ENCODE measurements around the gene AQP1.
A peak's percentile ranks its signal among the peaks of the same experiment; 100 is the strongest.

AQP1 gene

DNA sequence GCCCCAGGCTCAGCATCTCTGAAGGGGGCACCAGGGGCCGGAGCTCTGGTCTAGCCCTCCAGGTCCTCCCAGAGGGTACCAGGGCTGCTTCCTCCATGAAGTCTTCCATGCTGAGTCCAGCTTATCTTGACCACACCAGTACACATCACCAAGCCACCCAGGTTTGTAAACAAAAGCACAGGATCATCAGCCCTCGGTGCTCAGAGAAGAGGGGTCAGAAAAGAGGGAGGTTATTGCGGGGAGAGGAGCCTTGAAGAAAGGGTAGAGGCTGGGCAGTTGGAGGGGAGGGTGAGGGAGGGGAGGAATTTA is 23.9 kb downstream of the AQP1 start:
- Mint-ChIP-seq H3K27ac (no peak overlapping the region), H3K9me3 (no peaks in the 10 kb centered on the region), H3K4me1 (peaks cover 14% of the 10 kb centered on the region), H3K36me3 (ENCODE audit: low read depth) (no peaks in the 10 kb centered on the region), H3K27me3 (ENCODE audit: low read depth, poor library complexity) (peaks cover 15% of the 10 kb centered on the region), H3K4me3 (no peak overlapping the region)
- TF ChIP-seq, protein P1, sequence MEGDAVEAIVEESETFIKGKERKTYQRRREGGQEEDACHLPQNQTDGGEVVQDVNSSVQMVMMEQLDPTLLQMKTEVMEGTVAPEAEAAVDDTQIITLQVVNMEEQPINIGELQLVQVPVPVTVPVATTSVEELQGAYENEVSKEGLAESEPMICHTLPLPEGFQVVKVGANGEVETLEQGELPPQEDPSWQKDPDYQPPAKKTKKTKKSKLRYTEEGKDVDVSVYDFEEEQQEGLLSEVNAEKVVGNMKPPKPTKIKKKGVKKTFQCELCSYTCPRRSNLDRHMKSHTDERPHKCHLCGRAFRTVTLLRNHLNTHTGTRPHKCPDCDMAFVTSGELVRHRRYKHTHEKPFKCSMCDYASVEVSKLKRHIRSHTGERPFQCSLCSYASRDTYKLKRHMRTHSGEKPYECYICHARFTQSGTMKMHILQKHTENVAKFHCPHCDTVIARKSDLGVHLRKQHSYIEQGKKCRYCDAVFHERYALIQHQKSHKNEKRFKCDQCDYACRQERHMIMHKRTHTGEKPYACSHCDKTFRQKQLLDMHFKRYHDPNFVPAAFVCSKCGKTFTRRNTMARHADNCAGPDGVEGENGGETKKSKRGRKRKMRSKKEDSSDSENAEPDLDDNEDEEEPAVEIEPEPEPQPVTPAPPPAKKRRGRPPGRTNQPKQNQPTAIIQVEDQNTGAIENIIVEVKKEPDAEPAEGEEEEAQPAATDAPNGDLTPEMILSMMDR (IDR thresholded peaks at IDR 0.05): no peak
- DNase-seq: no peak

DNA sequence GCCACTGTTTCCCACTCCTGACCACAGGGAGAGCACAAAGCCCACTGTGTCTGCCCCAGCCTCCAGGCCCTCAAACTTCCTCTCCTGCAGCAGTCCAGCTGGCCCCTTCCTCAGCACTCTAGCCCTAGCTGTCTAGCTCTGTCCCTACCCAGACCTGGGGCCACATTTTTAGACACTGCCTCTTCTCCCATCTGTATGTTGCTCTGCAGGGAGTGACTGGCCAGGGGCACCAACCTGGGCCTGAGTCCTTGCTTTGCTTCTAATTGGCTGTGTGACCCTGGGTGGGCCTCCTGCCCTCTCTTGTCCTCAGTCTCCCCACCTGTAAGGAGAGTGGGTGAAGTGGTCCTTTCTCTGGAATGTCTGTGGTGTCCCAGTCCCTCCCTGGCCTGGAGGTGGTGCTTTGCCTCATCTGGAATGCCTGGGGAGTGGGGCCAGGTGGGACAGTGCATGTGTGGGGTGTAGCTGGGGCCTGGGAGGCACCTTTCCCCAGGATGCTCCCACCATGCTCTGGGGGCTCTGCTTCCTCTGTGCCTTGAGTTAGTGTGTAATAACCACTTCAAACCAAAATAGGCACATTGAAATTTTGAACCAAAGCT is 25.1 kb downstream of the AQP1 start:
- H3K36me3 Mint-ChIP-seq (ENCODE audit: low read depth): no peaks in the 10 kb centered on the region
- no peak for DNase-seq
- H3K4me3 Mint-ChIP-seq: no peak overlapping the region
- no peaks in the 10 kb centered on the region for H3K9me3 Mint-ChIP-seq
- peak overlapping the region; percentile 59 for H3K27ac Mint-ChIP-seq
- TF ChIP-seq, protein P1 (IDR thresholded peaks at IDR 0.05): no peak
- peaks cover 20% of the 10 kb centered on the region for H3K27me3 Mint-ChIP-seq (ENCODE audit: low read depth, poor library complexity)
- H3K4me1 Mint-ChIP-seq: peaks cover 14% of the 10 kb centered on the region

DNA sequence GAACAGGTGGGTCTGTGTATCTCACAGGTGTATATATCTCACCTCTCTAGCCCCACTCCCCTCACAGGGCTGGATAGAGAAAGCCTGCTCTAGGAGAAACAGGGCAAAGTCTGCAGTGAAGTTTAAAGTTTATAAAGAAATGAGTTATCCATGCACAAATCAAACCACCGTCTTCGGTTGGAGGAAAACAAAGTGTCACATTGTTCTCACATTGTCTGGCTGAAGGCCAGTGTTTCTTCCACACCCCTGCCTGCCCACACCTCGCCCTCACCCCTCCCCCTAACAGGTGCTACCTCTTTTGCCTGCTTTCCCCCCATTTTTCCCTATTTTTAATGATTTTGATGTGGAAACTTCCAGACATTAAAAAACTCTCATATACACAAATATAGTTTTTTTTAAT is 25.8 kb downstream of the AQP1 start:
- H3K27me3 Mint-ChIP-seq (ENCODE audit: low read depth, poor library complexity): peaks cover 26% of the 10 kb centered on the region
- no peaks in the 10 kb centered on the region for H3K36me3 Mint-ChIP-seq (ENCODE audit: low read depth)
- peaks cover 10% of the 10 kb centered on the region for H3K4me1 Mint-ChIP-seq
- no peaks in the 10 kb centered on the region for H3K9me3 Mint-ChIP-seq
- H3K4me3 Mint-ChIP-seq: no peak overlapping the region
- no peak for DNase-seq
- TF ChIP-seq, protein P1 (IDR thresholded peaks at IDR 0.05): no peak
- H3K27ac Mint-ChIP-seq: no peak overlapping the region

DNA sequence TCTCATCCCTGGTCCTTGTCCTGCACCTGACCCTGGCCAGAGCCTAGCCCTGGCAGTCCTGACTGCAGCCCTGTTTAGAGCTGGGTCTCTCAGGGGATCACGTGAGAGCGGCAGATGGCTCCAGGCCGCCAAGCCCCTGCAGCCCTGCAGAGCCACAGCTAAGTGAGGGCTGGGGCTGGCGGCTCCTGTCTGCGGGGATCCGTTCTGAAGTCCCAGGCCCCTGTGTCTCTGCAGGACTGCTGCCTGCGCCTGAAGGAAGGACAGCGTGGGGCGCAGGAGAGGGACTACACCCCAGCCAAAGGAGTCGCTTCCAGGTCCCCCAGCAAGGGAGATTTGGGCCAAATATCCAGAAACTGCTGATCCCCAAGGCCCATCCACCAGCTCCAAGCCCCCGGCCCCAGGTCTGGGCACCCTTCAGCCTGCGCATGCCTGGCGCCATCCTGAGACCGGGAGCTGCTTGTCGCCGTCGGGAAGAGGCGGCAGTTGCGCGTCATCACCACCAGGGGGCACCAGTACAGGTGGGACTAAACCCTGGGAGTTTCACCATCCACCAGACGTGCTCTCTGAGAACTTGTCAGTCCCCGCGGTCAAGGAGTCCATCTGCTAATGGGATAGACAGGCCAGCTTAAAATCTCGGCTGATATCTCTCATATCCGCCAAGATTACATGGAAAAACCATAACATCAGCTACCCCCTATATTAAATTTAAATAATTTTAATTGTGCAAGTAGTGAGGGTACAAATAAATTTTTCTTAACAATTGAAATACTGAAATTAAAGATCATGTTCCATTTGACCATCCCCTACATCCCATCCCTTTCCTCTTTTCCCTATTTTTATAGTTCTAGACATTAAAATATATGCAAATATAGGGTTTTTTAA is 27.0 kb downstream of the AQP1 start:
- H3K27me3 Mint-ChIP-seq (ENCODE audit: low read depth, poor library complexity): peaks cover 30% of the 10 kb centered on the region
- H3K27ac Mint-ChIP-seq: peak overlapping the region; percentile 81
- peak overlapping the region; percentile 44 for H3K4me3 Mint-ChIP-seq
- TF ChIP-seq, protein P1 (IDR thresholded peaks at IDR 0.05): peak; percentile 99
- H3K9me3 Mint-ChIP-seq: no peaks in the 10 kb centered on the region
- DNase-seq: peak; percentile 95
- H3K4me1 Mint-ChIP-seq: peaks cover 8% of the 10 kb centered on the region
- H3K36me3 Mint-ChIP-seq (ENCODE audit: low read depth): no peaks in the 10 kb centered on the region

DNA sequence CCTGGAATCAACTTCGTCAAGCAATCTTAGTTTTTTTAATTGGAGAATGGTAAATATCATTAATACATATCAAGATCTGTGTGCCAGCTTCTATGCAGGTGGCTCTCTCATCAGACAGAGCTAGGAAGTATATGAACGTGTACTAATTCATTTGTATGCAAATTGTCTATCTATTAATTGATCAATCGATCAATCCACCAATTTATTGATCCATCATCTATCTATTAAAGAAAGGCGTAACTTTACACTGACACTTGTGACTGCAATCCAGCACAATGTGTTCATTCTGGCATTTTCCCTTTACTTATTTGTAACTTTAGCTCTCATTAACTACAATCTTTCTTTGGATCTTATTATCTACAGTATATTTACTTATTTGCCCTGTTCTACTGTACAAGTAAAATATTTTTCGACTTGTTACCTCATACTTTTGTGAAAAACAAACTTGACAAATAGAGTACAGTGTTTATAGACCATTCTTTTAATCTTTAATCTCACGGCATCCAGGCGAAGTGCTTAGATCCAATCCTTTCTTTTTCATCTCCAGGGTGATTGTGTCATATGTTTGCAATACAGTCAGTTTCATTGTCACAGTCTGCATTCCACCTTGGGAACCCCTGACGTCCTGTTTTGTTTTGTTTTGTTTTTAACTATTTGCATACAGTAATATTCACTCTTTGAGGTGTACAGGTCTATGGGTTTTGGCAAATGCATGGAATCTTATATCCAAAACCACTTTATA is 30.1 kb downstream of the AQP1 start:
- H3K27me3 Mint-ChIP-seq (ENCODE audit: low read depth, poor library complexity): peaks cover 27% of the 10 kb centered on the region
- no peaks in the 10 kb centered on the region for H3K4me1 Mint-ChIP-seq
- no peaks in the 10 kb centered on the region for H3K36me3 Mint-ChIP-seq (ENCODE audit: low read depth)
- H3K9me3 Mint-ChIP-seq: peaks cover 21% of the 10 kb centered on the region
- no peak overlapping the region for H3K27ac Mint-ChIP-seq
- TF ChIP-seq, protein P1 (IDR thresholded peaks at IDR 0.05): no peak
- DNase-seq: no peak
- H3K4me3 Mint-ChIP-seq: no peak overlapping the region
